Endothelial cell (in vitro differentiated cells): Measurements from ENCODE around the gene GIT1. TPM values are rescaled to one million over a fixed set of nuclear protein-coding genes. Genes with fewer than 3 reads are reported as not detected.
A peak's percentile ranks its signal among the peaks of the same experiment; 100 is the strongest.

Experiments
- DNase-seq: peaks from one replicate; pipeline ENCODE4 v3.0.0; 2021; ENCODE audit warnings: low spot score
- H3K27ac Mint-ChIP-seq: one replicate; pipeline ENCODE4 v1.8.0; 2021; ENCODE audit warnings: mixed read lengths, inconsistent platforms; ENCODE audit not compliant: unreplicated experiment
- H3K27me3 Mint-ChIP-seq: one replicate; pipeline ENCODE4 v1.8.0; 2021; ENCODE audit warnings: mild to moderate bottlenecking, moderate library complexity, mixed read lengths, inconsistent platforms; ENCODE audit not compliant: unreplicated experiment
- H3K36me3 Mint-ChIP-seq: one replicate; pipeline ENCODE4 v1.8.0; 2021; ENCODE audit warnings: mild to moderate bottlenecking, low read depth, mixed read lengths, inconsistent platforms; ENCODE audit not compliant: unreplicated experiment
- H3K4me1 Mint-ChIP-seq: one replicate; pipeline ENCODE4 v1.8.0; 2021; ENCODE audit warnings: mild to moderate bottlenecking, mixed read lengths, inconsistent platforms; ENCODE audit not compliant: unreplicated experiment
- H3K4me3 Mint-ChIP-seq: one replicate; pipeline ENCODE4 v1.8.0; 2021; ENCODE audit warnings: mild to moderate bottlenecking, mixed read lengths, inconsistent platforms; ENCODE audit not compliant: unreplicated experiment
- H3K9me3 Mint-ChIP-seq: one replicate; pipeline ENCODE4 v1.8.0; 2021; ENCODE audit warnings: mixed read lengths, inconsistent platforms; ENCODE audit not compliant: unreplicated experiment
- total RNA-seq: library from RNA; stranded (reverse); fragmentation: NEBNext Ultra II Directional; extraction: Animal tissue kit (Norgen Biotek cat#: 25700); gene quantifications from one replicate; pipeline ENCODE4 v1.2.1, GENCODE V29; 2021; ENCODE audit not compliant: unreplicated experiment
- TF ChIP-seq, protein P1 (sequence below): fragments of 200-600 bp; sonication (generic); IDR thresholded peaks from one replicate; pipeline ENCODE4 v1.5.0; 2021; ENCODE audit warnings: antibody characterized with exemption; ENCODE audit not compliant: unreplicated experiment

The GIT1 gene
- total RNA-seq, 1 donor from 2014 or later: 116 TPM

DNA sequence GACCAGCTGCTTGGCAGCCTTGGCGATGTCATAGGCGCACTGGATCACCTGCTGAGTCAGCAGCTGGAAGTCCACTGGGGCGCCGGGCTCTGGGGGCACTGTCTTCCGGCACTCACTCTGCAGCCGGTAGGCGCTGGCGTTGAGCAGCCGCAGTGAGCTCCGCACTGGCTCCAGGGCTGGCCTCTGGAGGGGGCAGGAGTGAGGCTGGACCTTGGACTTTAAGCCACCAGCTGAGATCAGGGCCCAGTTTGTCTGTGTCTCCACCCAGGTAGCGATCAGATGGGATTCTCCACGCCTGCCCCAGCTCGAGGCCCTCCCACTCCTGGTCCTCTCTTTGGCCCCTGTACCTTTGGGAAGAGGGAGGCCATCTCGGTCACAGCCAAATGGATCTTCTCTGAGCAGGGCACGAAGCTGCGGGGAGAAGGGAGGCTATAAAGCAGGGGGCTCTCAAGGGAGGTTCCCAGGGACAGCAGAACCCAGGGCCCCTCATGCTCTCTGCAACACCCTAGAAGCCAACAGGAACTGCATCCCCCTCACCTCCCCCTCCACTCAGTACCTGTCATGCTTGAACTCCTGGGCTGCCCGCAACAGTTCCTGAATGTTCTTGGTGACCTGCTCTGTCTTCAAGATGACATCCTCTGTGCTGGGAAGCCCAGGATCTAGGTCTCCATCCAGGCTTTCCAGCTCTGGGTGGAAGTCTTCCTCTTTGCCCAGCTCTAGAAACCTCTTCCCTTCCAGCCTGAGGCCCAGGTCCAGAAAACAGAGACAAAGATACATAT is 14.5 kb downstream of the GIT1 start:
- Mint-ChIP-seq H3K9me3 (no peaks in the 10 kb centered on the region), H3K27me3 (peaks cover 22% of the 10 kb centered on the region), H3K4me1 (peaks cover 5% of the 10 kb centered on the region), H3K36me3 (peaks cover 36% of the 10 kb centered on the region), H3K4me3 (peak overlapping the region; percentile 47), H3K27ac (no peak overlapping the region)
- DNase-seq: no peak
- TF ChIP-seq, protein P1, sequence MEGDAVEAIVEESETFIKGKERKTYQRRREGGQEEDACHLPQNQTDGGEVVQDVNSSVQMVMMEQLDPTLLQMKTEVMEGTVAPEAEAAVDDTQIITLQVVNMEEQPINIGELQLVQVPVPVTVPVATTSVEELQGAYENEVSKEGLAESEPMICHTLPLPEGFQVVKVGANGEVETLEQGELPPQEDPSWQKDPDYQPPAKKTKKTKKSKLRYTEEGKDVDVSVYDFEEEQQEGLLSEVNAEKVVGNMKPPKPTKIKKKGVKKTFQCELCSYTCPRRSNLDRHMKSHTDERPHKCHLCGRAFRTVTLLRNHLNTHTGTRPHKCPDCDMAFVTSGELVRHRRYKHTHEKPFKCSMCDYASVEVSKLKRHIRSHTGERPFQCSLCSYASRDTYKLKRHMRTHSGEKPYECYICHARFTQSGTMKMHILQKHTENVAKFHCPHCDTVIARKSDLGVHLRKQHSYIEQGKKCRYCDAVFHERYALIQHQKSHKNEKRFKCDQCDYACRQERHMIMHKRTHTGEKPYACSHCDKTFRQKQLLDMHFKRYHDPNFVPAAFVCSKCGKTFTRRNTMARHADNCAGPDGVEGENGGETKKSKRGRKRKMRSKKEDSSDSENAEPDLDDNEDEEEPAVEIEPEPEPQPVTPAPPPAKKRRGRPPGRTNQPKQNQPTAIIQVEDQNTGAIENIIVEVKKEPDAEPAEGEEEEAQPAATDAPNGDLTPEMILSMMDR: no peak

DNA sequence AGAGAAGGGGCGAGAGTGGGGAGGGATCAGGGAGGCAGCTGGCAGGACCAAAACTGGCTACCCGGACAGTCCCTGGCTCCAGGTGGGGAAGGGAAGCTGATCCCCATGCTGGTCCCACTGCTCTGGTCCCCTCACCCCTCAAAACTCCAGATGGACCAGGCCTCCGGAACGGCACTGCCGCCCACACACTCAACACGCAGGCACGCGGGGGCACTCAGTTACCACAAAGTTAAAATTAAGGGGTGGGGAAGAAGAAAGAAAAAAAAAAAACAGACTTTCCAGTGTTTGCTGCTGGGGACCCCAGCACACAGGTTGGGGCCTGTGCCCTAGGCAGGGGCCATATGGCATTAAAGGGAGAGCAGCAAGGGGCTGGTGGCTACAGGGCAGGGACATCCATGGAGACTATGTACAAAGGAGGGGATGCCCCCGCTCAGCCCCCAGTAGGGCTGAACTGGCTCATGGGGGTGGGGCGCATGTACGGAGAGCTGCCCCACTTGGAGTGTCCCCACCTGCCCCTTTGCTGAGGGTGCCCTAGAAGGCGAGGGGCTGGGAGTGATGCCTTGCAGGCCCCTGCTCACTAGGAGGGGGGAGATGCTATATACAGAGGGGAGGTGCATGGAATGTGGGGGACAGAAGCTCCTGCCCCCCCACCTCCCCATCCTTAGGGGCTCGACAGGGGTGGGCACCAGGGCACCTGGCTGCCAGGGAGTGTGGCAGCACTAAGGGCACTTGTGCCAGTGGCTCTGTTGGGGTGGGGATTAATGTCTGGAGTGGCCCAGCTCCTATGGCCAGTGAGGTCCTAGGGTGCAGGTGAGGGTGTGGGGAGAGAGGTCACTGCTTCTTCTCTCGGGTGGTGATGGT is 15.3 kb downstream of the GIT1 start:
- H3K9me3 Mint-ChIP-seq: no peaks in the 10 kb centered on the region
- TF ChIP-seq, protein P1: no peak
- peaks cover 28% of the 10 kb centered on the region for H3K36me3 Mint-ChIP-seq
- H3K4me3 Mint-ChIP-seq: no peak overlapping the region
- no peak overlapping the region for H3K27ac Mint-ChIP-seq
- no peak for DNase-seq
- peaks cover 14% of the 10 kb centered on the region for H3K27me3 Mint-ChIP-seq
- H3K4me1 Mint-ChIP-seq: peaks cover 4% of the 10 kb centered on the region

DNA sequence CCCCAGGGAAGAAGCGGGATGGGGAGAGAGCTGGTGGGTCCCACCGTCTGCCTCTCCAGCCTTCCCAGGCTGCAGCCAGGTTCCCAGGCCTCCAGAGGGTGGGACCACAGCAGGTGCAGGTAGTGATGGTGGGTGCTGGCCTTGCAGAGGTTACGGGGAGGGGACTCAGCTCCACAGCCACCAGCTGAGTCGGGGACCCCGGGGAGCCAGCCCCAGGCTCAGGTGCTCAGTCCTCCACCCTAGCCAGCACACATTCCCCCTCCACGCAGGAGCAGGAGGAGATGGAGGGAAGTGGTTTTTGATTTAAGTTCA is 15.9 kb downstream of the GIT1 start:
- Mint-ChIP-seq H3K27ac (no peak overlapping the region), H3K9me3 (no peaks in the 10 kb centered on the region), H3K4me1 (peaks cover 3% of the 10 kb centered on the region), H3K4me3 (peak overlapping the region; percentile 56), H3K27me3 (peaks cover 12% of the 10 kb centered on the region), H3K36me3 (peaks cover 22% of the 10 kb centered on the region)
- no peak for DNase-seq
- TF ChIP-seq, protein P1: no peak

DNA sequence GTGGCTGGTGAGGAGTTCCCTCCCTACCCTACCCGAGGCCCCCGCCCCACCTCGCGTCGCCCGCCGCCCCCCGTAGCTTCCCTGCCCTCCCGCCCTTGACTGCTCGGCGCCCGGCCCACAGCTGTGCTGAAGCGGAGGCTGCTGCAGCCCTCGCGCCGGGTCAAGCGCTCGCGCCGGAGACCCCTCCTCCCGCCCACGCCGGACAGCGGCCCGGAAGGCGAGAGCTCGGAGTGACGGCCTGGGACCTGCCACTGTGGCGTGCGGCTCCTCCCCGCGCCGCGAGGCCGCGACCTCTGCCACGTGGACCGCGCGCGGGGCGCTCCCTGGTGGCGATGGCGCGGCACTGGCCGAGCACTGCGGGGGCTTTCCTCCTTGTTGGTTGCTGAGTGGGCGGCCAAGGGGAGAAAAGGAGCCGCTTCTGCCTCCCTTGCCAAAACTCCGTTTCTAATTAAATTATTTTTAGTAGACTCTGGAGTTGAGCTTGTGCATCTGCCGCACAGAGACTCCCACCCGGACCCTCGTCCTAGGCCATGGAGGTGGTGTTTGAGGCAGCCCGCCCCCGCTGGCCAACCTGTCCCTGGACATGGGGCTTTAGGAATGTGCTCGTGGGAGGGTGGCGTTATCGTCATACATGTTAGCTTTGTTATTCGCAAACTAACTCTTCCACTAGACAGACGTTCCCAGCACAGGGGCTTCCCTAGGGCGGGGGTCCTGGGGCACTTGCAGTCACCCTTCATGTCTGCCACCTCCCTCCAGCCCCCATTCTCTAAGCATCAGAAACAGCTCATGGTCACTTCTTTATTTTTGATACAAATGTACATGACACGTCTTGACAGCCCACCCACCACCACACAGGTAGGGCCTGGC is 16.5 kb downstream of the GIT1 start:
- Mint-ChIP-seq H3K27ac (peak overlapping the region; percentile 48), H3K27me3 (peaks cover 8% of the 10 kb centered on the region), H3K36me3 (peaks cover 16% of the 10 kb centered on the region), H3K4me3 (peak overlapping the region; percentile 56), H3K9me3 (no peaks in the 10 kb centered on the region), H3K4me1 (peaks cover 5% of the 10 kb centered on the region)
- DNase-seq: peak; percentile 82
- TF ChIP-seq, protein P1: peak; percentile 70
